H1 (cell line): ENCODE data around the gene XRN2. TPM values are rescaled to one million over a fixed set of nuclear protein-coding genes. Genes with fewer than 3 reads are reported as not detected.

Source experiments
- CTCF ChIA-PET: fragments of 300-600 bp; sonication (Branson Sonifier 250); formaldehyde crosslinking; loops from one replicate; lab custom pipeline; 2021; ENCODE audit not compliant: partially characterized antibody; lab: Charles Lee
- POLR2A ChIA-PET: fragments of 300-600 bp; sonication (Branson Sonifier 250); formaldehyde crosslinking; loops from one replicate; lab custom pipeline; 2021; ENCODE audit warnings: inconsistent platforms; ENCODE audit not compliant: partially characterized antibody; lab: Charles Lee
- DNase-seq, 2 experiments: peaks; one replicate each; pipeline versions ENCODE4 v3.0.0 to v3.0.0-alpha.2; 2010 to 2022; ENCODE audit warnings: low spot score in 2 of 2, low read depth in 1 of 2, mixed read lengths in 1 of 2
- FAIRE-seq: peaks from 2 replicates; lab custom pipeline; 2011; peaks lifted over from hg19 to GRCh38; lab: Jason Lieb, UNC
- H2AFZ ChIP-seq: 2 replicates; pipeline ENCODE4 v1.8.1; 2012; ENCODE audit warnings: low read length, inconsistent platforms
- H2AK5ac ChIP-seq: 2 replicates; pipeline ENCODE4 v1.6.1; 2013; ENCODE audit warnings: low read depth, low read length
- H2BK120ac ChIP-seq: replicated peaks from 2 replicates; pipeline ENCODE3; 2013; ENCODE audit warnings: low read depth, low read length, inconsistent platforms
- H2BK12ac ChIP-seq: 2 replicates; pipeline ENCODE4 v1.6.1; 2013; ENCODE audit warnings: low read depth, low read length
- H2BK15ac ChIP-seq: 2 replicates; pipeline ENCODE4 v1.6.1; 2013; ENCODE audit warnings: low read length
- H2BK20ac ChIP-seq: 2 replicates; pipeline ENCODE4 v1.6.1; 2013; ENCODE audit warnings: low read length
- H2BK5ac ChIP-seq: 2 replicates; pipeline ENCODE4 v1.6.1; 2013; ENCODE audit warnings: low read depth, low read length
- H3K14ac ChIP-seq: 2 replicates; pipeline ENCODE4 v1.6.1; 2013; ENCODE audit warnings: inconsistent platforms; ENCODE audit not compliant: insufficient read length
- H3K18ac ChIP-seq: 2 replicates; pipeline ENCODE4 v1.6.1; 2013; ENCODE audit warnings: low read length; ENCODE audit errors: extremely low read depth
- H3K23ac ChIP-seq: 2 replicates; pipeline ENCODE4 v1.6.1; 2013; ENCODE audit warnings: inconsistent platforms; ENCODE audit not compliant: insufficient read length
- H3K23me2 ChIP-seq: 2 replicates; pipeline ENCODE4 v1.6.1; 2013; ENCODE audit warnings: low read depth, low read length
- H3K27ac ChIP-seq: 2 replicates; pipeline ENCODE4 v1.6.1; 2011; ENCODE audit warnings: low read depth, low read length, inconsistent platforms
- H3K27me3 ChIP-seq, 4 experiments: replicated peaks in 1 of 4; 1 replicate in 1 of 4; 2 replicates in 3 of 4; pipeline versions ENCODE4 v1.6.1 to v1.8.1; 2011 to 2013; ENCODE audit warnings: low read length in 3 of 4, mild to moderate bottlenecking in 3 of 4, inconsistent platforms in 2 of 4, mixed read lengths in 2 of 4, moderate library complexity in 1 of 4; ENCODE audit not compliant: control insufficient read depth in 3 of 4, insufficient read depth in 3 of 4; ENCODE audit errors: extremely low read depth in 1 of 4
- H3K36me3 ChIP-seq, 4 experiments: 2 replicates each; pipeline versions ENCODE4 v1.6.1 to v1.8.1; 2011 to 2013; ENCODE audit warnings: mild to moderate bottlenecking in 4 of 4, low read length in 3 of 4, moderate library complexity in 2 of 4, control low read depth in 1 of 4, inconsistent platforms in 1 of 4; ENCODE audit not compliant: insufficient read depth in 4 of 4, control insufficient read depth in 2 of 4
- H3K4ac ChIP-seq: replicated peaks from 2 replicates; pipeline ENCODE3; 2013; ENCODE audit warnings: low read length, low read depth, mixed read lengths, inconsistent platforms; ENCODE audit not compliant: insufficient read length
- H3K4me1 ChIP-seq, 4 experiments: replicated peaks in 1 of 4; 1 replicate in 1 of 4; 2 replicates in 3 of 4; pipeline versions ENCODE4 v1.6.1 to v1.8.1; 2011 to 2013; ENCODE audit warnings: low read length in 3 of 4, inconsistent platforms in 2 of 4, mixed read lengths in 1 of 4; ENCODE audit not compliant: insufficient read depth in 4 of 4, control insufficient read depth in 3 of 4
- H3K4me2 ChIP-seq, 2 experiments: 2 replicates each; pipeline versions ENCODE4 v1.6.1 to v1.8.1; 2011 to 2013; ENCODE audit warnings: low read depth in 2 of 2, low read length in 2 of 2, control low read depth in 1 of 2, inconsistent platforms in 1 of 2, mild to moderate bottlenecking in 1 of 2; ENCODE audit not compliant: insufficient read depth in 1 of 2
- H3K4me3 ChIP-seq, 4 experiments: fragments of 200-600, 300-600 bp in 1 of 4; sonication (generic), shearing (Covaris generic), sonication (Bioruptor Twin) in 1 of 4; 2 replicates each; pipeline versions ENCODE4 v1.5.1 to v1.8.1; 2011 to 2016; ENCODE audit warnings: low read length in 4 of 4, low read depth in 3 of 4, control low read depth in 2 of 4, inconsistent platforms in 2 of 4, mild to moderate bottlenecking in 2 of 4, mixed read lengths in 1 of 4, moderate library complexity in 1 of 4; ENCODE audit not compliant: insufficient read depth in 2 of 4; ENCODE audit errors: extremely low read depth in 1 of 4
- H3K56ac ChIP-seq: replicated peaks from 2 replicates; pipeline ENCODE3; 2013; ENCODE audit warnings: low read depth, mild to moderate bottlenecking, mixed read lengths, low read length, inconsistent platforms; ENCODE audit not compliant: insufficient read length
- H3K79me1 ChIP-seq: 2 replicates; pipeline ENCODE4 v1.6.1; 2013; ENCODE audit warnings: low read depth, low read length, control low read depth
- H3K79me2 ChIP-seq, 2 experiments: 2 replicates each; pipeline versions ENCODE4 v1.6.1 to v1.8.1; 2012 to 2013; ENCODE audit warnings: low read length in 2 of 2, mild to moderate bottlenecking in 2 of 2, inconsistent platforms in 1 of 2; ENCODE audit not compliant: insufficient read depth in 2 of 2, control insufficient read depth in 1 of 2
- H3K9ac ChIP-seq, 4 experiments: replicated peaks in 1 of 4; 1 replicate in 1 of 4; 2 replicates in 3 of 4; pipeline versions ENCODE4 v1.6.1 to v1.8.1; 2011 to 2013; ENCODE audit warnings: low read depth in 3 of 4, low read length in 3 of 4, control low read depth in 2 of 4, mild to moderate bottlenecking in 2 of 4, moderate library complexity in 2 of 4, inconsistent platforms in 1 of 4; ENCODE audit errors: extremely low read depth in 1 of 4
- H3K9me3 ChIP-seq, 2 experiments: 2 replicates each; pipeline versions ENCODE4 v1.6.1 to v1.8.1; 2012 to 2013; ENCODE audit warnings: mild to moderate bottlenecking in 2 of 2, moderate library complexity in 2 of 2, control low read depth in 1 of 2, inconsistent platforms in 1 of 2, low read depth in 1 of 2, low read length in 1 of 2, mixed read lengths in 1 of 2; ENCODE audit not compliant: insufficient read depth in 2 of 2
- H4K20me1 ChIP-seq, 2 experiments: replicated peaks in 1 of 2; 2 replicates each; pipeline versions ENCODE3 to v1.8.1; 2011 to 2013; ENCODE audit warnings: inconsistent platforms in 2 of 2, low read length in 2 of 2, mild to moderate bottlenecking in 1 of 2; ENCODE audit not compliant: insufficient read depth in 2 of 2, control insufficient read depth in 1 of 2
- H4K5ac ChIP-seq: 2 replicates; pipeline ENCODE4 v1.6.1; 2013; ENCODE audit warnings: low read length, low read depth, mixed read lengths, inconsistent platforms; ENCODE audit not compliant: insufficient read length
- H4K8ac ChIP-seq: 2 replicates; pipeline ENCODE4 v1.8.0; 2013; ENCODE audit warnings: mild to moderate bottlenecking, moderate library complexity, low read length, inconsistent platforms; ENCODE audit not compliant: insufficient read depth; ENCODE audit errors: extremely low read depth
- H4K91ac ChIP-seq: replicated peaks from 2 replicates; pipeline ENCODE3; 2013; ENCODE audit warnings: low read length, mixed read lengths, inconsistent platforms; ENCODE audit not compliant: insufficient read length
- ASH2L ChIP-seq: fragments of 200-600, 300-600 bp; sonication (generic); IDR thresholded peaks from one replicate; pipeline ENCODE4 v1.7.1; 2017; ENCODE audit warnings: low read length
- ATF3 ChIP-seq: IDR thresholded peaks from 2 replicates; pipeline ENCODE4 v1.6.1; 2011; ENCODE audit warnings: low read depth, mild to moderate bottlenecking, low read length; ENCODE audit not compliant: insufficient read depth
- CBX5 ChIP-seq: fragments of 300-800, 300-1000 bp; sonication (generic); IDR thresholded peaks from 2 replicates; pipeline ENCODE4 v1.7.1; 2016; ENCODE audit warnings: antibody characterized with exemption, low read length, low read depth
- EGR1 ChIP-seq: IDR thresholded peaks from 2 replicates; pipeline ENCODE4 v1.6.1; 2011; ENCODE audit warnings: low read depth, low read length, borderline replicate concordance
- GABPA ChIP-seq: IDR thresholded peaks from 2 replicates; pipeline ENCODE4 v1.6.1; 2011; ENCODE audit warnings: mild to moderate bottlenecking, low read length, moderate library complexity, borderline replicate concordance; ENCODE audit not compliant: insufficient read depth
- NANOG ChIP-seq: IDR thresholded peaks from 2 replicates; pipeline ENCODE4 v1.6.1; 2011; ENCODE audit warnings: low read length, low read depth, mild to moderate bottlenecking, inconsistent platforms; ENCODE audit not compliant: insufficient read depth, poor library complexity, severe bottlenecking
- NRF1 ChIP-seq: IDR thresholded peaks from 2 replicates; pipeline ENCODE4 v1.6.1; 2011; ENCODE audit warnings: mild to moderate bottlenecking, low read depth, low read length, improper control_type of control experiment
- POLR2AphosphoS5 ChIP-seq: IDR thresholded peaks from 2 replicates; pipeline ENCODE4 v1.6.1; 2011; ENCODE audit warnings: low read depth, low read length
- RBBP5 ChIP-seq: IDR thresholded peaks from 2 replicates; pipeline ENCODE4 v1.7.1; 2012; ENCODE audit warnings: low read depth, mild to moderate bottlenecking, inconsistent platforms, low read length, moderate library complexity, borderline replicate concordance
- SIRT6 ChIP-seq: IDR thresholded peaks from one replicate; pipeline ENCODE4 v1.7.1; 2012; ENCODE audit warnings: low read length, inconsistent platforms
- SP2 ChIP-seq: IDR thresholded peaks from 2 replicates; pipeline ENCODE4 v1.6.1; 2012; ENCODE audit warnings: mild to moderate bottlenecking, low read length, inconsistent platforms
- SUZ12 ChIP-seq: fragments of 200-600 bp; sonication (generic); IDR thresholded peaks from 2 replicates; pipeline ENCODE4 v1.6.1; 2012; ENCODE audit warnings: mild to moderate bottlenecking, inconsistent platforms, low read length, moderate library complexity, mixed read lengths
- TAF7 ChIP-seq: optimal IDR thresholded peaks from 2 replicates; pipeline ENCODE3; 2011; ENCODE audit warnings: low read depth, mild to moderate bottlenecking, inconsistent platforms, low read length, moderate library complexity, borderline replicate concordance
- ZNF274 ChIP-seq: IDR thresholded peaks from 2 replicates; pipeline ENCODE4 v1.7.0; 2012; ENCODE audit warnings: low read length, borderline replicate concordance; ENCODE audit errors: extremely low read depth
- WGBS, 2 experiments: shearing (Covaris generic) in 1 of 2; methylation state at CpG; one replicate each; pipeline versions ENCODE4 v1.1.6 to v1.1.7; 2013 to 2015; ENCODE audit warnings: low lambda C conversion rate in 2 of 2, mixed read lengths in 2 of 2, inconsistent platforms in 1 of 2, low coverage in 1 of 2, missing lambda C conversion rate in 1 of 2; ENCODE audit not compliant: insufficient replicate concordance in 2 of 2, insufficient coverage in 1 of 2, insufficient read length in 1 of 2; ENCODE audit errors: extremely low coverage in 1 of 2, missing lambda C conversion rate in 1 of 2; 5-methylcytosine and 5-hydroxymethylcytosine counted together
- polyA plus RNA-seq, 7 experiments: library from polyadenylated mRNA; depleted of rRNA in 3 of 7; stranded (reverse) in 5 of 7; unstranded in 2 of 7; fragments of >200 nt in 5 of 7; fragments of 200-250 nt in 2 of 7; gene quantifications; 1 replicate in 5 of 7; 2 replicates in 1 of 7; 4 replicates in 1 of 7; pipeline versions ENCODE4 v1.2.1 to v1.2.3, GENCODE V29; 2011 to 2013; ENCODE audit warnings: missing spikeins in 2 of 7, mixed read lengths in 2 of 7
- total RNA-seq: library from RNA; stranded (reverse); fragmentation: NEBNext Ultra II Directional; extraction: Animal tissue kit (Norgen Biotek cat#: 25700); gene quantifications from 2 replicates; pipeline ENCODE4 v1.2.1, GENCODE V29; 2021

The XRN2 gene
- total and polyA plus RNA-seq, 2 of the 8 experiments (the other 6 are each of a cell fraction or from before 2014, with no cell fraction given) = 60.3 to 139 TPM

- Histone ChIP-seq H2BK5ac (no peak overlapping the region), H3K14ac (no peak overlapping the region), H2BK120ac (no peak overlapping the region), H3K79me2 (peaks cover 38 to 90% of the 10 kb centered on the region in 2 experiments), H3K4ac (no peak overlapping the region), H3K9ac (no peak overlapping the region), H3K23ac (no peak overlapping the region), H3K36me3 (peaks cover 0 to 16% (median 7%) of the 10 kb centered on the region in 4 experiments; a peak in 4 of 8 replicates), H3K4me1 (peaks cover 1 to 10% (median 8%) of the 10 kb centered on the region in 4 experiments; a peak in 5 of 7 replicates), H2AFZ (no peak overlapping the region), H4K91ac (no peak overlapping the region), H4K5ac (no peak overlapping the region), H2AK5ac (no peak overlapping the region), H2BK12ac (no peak overlapping the region), H3K56ac (no peak overlapping the region), H3K4me3 (no peak overlapping the region), H3K18ac (no peak overlapping the region), H3K27ac (no peak overlapping the region), H4K8ac (no peak overlapping the region), H3K4me2 (no peak overlapping the region), H3K27me3 (no peaks in the 10 kb centered on the region), H3K9me3 (no peaks in the 10 kb centered on the region; a peak in 1 of 4 replicates), H2BK20ac (no peak overlapping the region), H3K79me1 (peaks cover 9% of the 10 kb centered on the region; the same call in 1 of the 2 replicates), H4K20me1 (peaks cover 25 to 27% of the 10 kb centered on the region in 2 experiments), H2BK15ac (no peak overlapping the region), H3K23me2 (no peaks in the 10 kb centered on the region; the same call in 1 of the 2 replicates)
- no peak for DNase-seq
- FAIRE-seq = no peak
- ChIA-PET POLR2A (interaction anchor here (1.2 kb wide), 1 partner anchor 23 kb away, joined by 6 read pairs; the partner anchor contains the start of gene XRN2), CTCF (interaction anchor here (3.7 kb wide), 1 partner anchor 91 kb away, joined by 20 read pairs; no protein-coding TSS in a partner anchor)
- TF ChIP-seq SUZ12 (no peak), NRF1 (no peak), GABPA (no peak), NANOG (no peak), TAF7 (no peak), SIRT6 (no peak), ATF3 (no peak), SP2 (no peak), RBBP5 (no peak), ASH2L (no peak), POLR2AphosphoS5 (no peak), EGR1 (no peak), ZNF274 (no peak), CBX5 (no peak)
- WGBS, 2 experiments = 100% methylated on average over 1 of the region's 1 CpG; no CpG with 5 or more reads in 1 of the 2 experiments
Observed at GRCh38 chr20:21326700-21327099, 23.6 kb downstream of the XRN2 start.
